ENCODE data around the gene TMEM38A.

The TMEM38A gene

DNA sequence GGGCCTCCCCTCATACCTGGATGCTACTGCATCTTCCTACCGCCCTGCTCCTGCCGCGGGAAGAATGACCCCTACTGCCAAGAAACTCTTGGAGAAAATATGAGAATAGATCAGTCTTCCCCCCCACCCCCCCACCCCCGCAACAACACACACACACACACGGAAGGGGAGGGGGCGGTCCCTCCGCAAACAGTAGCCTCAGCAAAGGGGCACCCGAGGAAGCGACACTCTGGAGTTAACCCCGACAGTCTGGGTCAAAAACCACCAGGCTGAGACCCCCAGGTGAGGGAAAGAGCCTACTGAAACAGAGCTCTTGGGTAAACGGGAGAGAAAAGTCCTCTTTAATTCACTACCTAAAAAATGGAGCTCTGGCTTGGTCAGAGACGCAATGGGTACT, 34.1 kb upstream of the TMEM38A start:
- peak overlapping the region; percentile 77 for H3K4me3 ChIP-seq (ENCODE audit: low read depth, low read length)
- TF ChIP-seq, protein P1, sequence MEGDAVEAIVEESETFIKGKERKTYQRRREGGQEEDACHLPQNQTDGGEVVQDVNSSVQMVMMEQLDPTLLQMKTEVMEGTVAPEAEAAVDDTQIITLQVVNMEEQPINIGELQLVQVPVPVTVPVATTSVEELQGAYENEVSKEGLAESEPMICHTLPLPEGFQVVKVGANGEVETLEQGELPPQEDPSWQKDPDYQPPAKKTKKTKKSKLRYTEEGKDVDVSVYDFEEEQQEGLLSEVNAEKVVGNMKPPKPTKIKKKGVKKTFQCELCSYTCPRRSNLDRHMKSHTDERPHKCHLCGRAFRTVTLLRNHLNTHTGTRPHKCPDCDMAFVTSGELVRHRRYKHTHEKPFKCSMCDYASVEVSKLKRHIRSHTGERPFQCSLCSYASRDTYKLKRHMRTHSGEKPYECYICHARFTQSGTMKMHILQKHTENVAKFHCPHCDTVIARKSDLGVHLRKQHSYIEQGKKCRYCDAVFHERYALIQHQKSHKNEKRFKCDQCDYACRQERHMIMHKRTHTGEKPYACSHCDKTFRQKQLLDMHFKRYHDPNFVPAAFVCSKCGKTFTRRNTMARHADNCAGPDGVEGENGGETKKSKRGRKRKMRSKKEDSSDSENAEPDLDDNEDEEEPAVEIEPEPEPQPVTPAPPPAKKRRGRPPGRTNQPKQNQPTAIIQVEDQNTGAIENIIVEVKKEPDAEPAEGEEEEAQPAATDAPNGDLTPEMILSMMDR (IDR thresholded peaks at IDR 0.05; ENCODE audit: borderline replicate concordance, insufficient read depth, low read depth, low read length) = no peak

DNA sequence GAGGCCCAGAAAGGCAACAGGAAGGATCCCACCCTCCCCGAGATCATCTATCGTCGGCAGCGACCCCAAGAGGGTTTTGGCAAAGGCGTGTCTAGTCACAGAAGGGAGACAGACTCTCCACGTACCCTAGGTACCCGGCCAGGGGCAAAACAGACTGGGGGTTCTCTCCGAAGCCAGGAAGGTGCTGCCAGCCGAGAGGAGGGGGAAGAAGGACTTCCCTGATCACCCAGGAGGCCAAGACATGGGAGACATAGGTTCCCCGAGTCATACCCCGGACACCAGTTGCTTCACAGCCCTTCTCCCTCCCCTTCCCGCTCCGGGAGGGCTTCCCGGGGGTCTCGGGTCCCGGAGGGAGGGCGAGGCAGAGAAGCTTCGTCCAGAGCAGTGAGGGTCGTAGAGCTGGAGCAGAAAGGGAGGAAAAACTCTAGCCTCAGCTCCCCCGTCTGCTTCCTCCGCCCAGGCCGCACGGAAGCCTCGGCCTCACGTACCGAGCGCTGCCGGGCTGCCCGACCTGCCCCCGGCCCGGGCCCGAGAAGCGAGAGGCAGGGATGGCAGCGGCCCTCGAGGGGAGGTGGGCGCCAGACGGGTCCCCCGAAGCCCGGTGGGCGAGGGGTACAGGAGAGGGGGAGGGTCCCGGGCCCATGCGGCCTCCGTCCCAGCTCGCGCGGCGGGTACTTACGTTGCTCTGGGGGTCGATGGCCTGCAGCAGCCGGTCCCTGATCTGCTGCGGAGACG, 33.6 kb upstream of the TMEM38A start:
- peak overlapping the region; percentile 77 for H3K4me3 ChIP-seq (ENCODE audit: low read depth, low read length)
- TF ChIP-seq, protein P1 (IDR thresholded peaks at IDR 0.05; ENCODE audit: borderline replicate concordance, insufficient read depth, low read depth, low read length) = no peak

DNA sequence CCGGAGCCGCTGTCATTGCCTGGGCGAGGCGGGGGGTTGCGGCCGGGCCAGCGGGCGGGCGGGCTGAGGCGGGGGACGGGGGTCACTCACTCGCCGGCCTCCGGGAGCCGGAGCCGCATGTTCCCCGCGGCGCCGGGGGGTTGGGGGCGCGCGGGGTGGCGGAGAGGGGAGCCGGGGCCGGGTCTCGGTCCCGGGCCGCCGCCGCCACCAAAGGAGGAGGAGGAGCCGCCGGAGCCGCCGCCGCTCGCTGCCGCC, 33.1 kb upstream of the TMEM38A start:
- TF ChIP-seq, protein P1 (IDR thresholded peaks at IDR 0.05; ENCODE audit: borderline replicate concordance, insufficient read depth, low read depth, low read length) = no peak
- peak overlapping the region; percentile 77 for H3K4me3 ChIP-seq (ENCODE audit: low read depth, low read length)

DNA sequence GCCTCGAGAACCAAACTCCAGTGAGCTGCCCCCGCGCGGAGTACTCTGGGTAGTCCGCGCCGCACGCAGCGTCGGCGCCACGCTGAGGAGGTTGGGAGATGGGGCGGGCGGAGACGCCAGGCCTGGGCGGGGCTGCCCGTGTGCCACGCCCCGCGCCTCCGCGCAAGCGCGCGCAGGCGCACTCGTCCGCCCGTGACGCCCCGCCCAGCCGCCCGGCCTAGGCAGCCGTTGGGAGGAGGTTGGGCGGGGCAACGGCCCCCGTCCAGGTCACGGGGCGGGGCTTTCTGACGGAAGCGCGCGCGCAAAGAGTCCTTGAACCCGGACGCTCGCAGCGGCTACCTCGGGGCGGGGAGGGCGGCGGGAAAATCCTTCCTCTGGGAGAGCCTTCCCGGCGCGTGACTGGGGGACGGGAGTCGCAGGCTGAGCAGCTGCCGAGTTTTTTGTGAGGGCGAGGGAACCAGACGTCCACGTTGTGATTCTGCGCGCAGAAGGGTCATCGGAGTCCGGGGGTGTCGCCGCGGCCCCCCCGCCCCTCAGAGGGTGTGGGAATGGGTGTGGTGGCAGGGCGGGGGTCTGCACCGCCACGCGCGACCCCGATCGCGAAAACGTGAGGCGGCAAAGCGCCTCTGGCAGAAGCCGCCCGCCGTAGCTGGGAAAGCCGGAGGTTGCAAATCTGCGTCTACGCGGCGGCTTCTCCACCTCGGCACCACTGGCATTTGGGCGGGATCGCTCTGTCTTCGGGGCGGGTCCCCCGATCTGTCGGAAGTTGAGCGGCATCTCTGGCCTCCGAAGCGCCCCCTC, 32.6 kb upstream of the TMEM38A start, which contains the start of gene MED26:
TSS of gene MED26 (minus strand) at position 22 of the 801 bp plus-strand sequence. CDS start 261 bp downstream, outside the sequence.
- TF ChIP-seq, protein P1 (IDR thresholded peaks at IDR 0.05; ENCODE audit: borderline replicate concordance, insufficient read depth, low read depth, low read length) = no peak
- H3K4me3 ChIP-seq (ENCODE audit: low read depth, low read length) = peak within 1 kb of the TSS; percentile 77

DNA sequence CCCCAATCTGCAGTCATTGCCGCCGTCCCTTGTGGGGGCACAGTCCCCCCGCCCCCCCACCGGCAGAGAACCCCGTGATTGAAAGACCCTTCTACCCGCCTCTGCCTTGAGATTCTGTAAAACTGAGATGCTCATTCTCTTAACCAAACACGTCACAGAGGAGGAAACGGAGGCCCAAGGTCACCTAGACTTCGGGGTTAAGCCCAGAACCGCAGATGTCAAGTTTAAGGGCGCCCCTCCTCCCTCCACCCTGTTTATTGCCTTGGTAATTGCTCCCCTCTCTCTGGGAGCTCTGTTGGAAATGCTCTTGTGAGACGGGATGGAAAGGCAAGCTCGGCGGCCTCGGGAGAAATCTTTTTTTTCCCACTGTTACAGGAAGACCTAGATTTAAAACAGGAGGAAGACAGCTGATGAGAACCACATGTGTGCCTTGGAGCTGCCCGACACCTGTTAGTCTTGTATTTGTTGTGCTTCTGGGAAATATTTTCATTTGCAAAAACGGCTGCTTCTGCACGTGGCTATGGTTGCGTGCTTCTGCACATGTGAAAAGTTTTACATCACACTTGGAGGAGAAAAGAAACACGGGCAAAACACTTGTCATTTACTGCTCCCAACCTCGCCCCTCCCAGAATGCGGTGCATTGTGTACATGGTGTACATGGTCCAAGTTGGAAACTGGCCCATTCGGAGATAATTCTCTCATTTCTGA, 31.8 kb upstream of the TMEM38A start:
- peak overlapping the region; percentile 77 for H3K4me3 ChIP-seq (ENCODE audit: low read depth, low read length)
- TF ChIP-seq, protein P1 (IDR thresholded peaks at IDR 0.05; ENCODE audit: borderline replicate concordance, insufficient read depth, low read depth, low read length) = no peak

DNA sequence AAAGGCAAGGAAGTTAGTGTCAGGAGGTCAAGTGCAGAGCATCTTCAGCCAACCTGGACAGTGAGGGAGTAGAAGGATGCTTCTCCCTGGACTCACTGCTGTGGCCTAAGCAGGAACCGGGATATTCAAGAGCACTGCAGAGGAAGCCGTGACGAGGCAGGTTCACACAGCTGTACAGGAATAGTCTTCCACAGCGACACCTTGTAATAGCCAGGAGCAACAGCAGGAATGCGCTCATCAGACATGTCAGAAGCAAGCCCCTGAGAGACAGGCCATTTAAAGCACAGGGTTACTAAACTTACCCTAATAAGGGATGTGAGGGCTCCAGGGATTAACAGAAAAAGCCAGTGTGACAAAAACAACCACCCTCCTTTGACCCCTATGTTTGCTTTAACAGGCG, 29.5 kb upstream of the TMEM38A start:
- TF ChIP-seq, protein P1 (IDR thresholded peaks at IDR 0.05; ENCODE audit: borderline replicate concordance, insufficient read depth, low read depth, low read length) = no peak
- H3K4me3 ChIP-seq (ENCODE audit: low read depth, low read length) = no peak overlapping the region
